Coronary artery (tissue), 2 donors: ENCODE data around the gene SPTBN5.
A peak's percentile ranks its signal among the peaks of the same experiment; 100 is the strongest.

ENCODE experiments used
- DNase-seq: peaks from one replicate; pipeline ENCODE4 v3.0.0-alpha.2; 2017; ENCODE audit warnings: low spot score
- H3K27ac ChIP-seq, 2 donors: fragments of 200-600 bp; sonication (generic); one replicate each; pipeline ENCODE4 v1.5.1; 2016 to 2019
- H3K4me3 ChIP-seq: fragments of 200-600 bp; sonication (generic); 2 replicates; pipeline ENCODE4 v1.5.1; 2016; ENCODE audit warnings: mild to moderate bottlenecking, moderate library complexity
- TF ChIP-seq, protein P1 (sequence below): fragments of 200-600 bp; sonication (generic); IDR thresholded peaks from one replicate; pipeline ENCODE4 v1.5.1; 2019; ENCODE audit warnings: antibody characterized with exemption

The SPTBN5 gene

DNA sequence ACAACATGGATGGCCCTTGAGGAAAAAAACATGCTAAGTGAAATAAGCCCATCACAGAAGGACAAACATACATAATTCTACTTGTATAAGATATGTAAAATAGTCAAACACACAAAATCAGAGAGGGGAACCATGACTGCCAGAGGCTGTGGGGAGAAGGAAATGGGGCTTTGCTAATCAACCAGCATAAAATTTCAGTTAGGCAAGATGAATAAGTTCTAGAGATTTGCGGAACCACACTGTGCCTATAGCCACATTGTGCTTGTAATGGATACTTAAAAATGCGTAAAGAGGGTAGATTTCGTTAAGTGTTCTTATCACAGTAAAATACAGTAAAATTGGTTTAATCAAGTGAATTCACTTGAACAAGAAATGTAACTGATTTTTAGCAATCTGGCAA, 33.7 kb upstream of the SPTBN5 start:
- DNase-seq, result no peak
- Histone ChIP-seq H3K27ac (peak overlapping the region; percentile 12 to 65), H3K4me3 (no peak overlapping the region)
- TF ChIP-seq, protein P1, sequence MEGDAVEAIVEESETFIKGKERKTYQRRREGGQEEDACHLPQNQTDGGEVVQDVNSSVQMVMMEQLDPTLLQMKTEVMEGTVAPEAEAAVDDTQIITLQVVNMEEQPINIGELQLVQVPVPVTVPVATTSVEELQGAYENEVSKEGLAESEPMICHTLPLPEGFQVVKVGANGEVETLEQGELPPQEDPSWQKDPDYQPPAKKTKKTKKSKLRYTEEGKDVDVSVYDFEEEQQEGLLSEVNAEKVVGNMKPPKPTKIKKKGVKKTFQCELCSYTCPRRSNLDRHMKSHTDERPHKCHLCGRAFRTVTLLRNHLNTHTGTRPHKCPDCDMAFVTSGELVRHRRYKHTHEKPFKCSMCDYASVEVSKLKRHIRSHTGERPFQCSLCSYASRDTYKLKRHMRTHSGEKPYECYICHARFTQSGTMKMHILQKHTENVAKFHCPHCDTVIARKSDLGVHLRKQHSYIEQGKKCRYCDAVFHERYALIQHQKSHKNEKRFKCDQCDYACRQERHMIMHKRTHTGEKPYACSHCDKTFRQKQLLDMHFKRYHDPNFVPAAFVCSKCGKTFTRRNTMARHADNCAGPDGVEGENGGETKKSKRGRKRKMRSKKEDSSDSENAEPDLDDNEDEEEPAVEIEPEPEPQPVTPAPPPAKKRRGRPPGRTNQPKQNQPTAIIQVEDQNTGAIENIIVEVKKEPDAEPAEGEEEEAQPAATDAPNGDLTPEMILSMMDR, result no peak

DNA sequence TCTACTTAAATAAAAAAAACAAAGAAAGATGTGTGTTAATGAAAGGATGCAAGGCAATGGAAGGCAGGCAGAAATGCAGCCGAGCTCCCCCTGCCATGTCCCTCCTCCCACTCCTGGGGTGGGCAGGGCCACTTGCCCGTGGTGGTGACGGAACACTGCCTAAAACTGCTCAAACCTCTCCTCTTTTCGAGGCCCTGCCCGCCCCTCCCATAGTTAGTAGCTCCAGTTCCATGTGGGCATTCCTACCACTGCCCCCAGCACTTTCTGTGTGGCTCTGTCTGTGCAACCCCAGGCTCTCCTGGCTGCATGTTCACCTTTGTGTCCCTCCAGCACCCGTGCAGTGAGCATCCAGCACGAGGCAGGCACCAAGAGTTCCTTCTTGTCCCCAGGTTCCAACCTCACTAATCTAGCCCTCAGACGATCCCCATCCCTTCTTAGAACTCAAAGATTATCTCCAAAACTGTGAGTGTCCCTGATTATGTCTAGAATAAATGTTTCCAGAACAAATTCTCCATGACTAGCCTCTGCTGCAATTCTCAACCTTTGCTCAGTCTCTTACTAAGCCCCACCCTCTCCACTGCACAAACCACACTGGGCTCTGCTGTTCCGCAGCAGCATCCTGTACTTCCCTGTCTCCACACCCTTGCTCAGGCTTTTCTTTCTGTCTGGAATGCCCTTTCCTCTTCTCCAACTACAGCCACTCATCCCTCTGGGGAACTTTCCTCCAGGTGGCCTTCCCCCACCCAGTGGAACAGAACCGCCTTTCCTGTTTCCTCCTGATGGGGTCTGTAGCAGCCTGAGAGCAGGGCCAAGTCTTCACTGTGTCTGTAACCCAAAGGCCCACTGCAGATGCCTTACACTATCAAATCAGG, 32.6 kb upstream of the SPTBN5 start:
- H3K4me3 ChIP-seq, result no peak overlapping the region
- TF ChIP-seq, protein P1, result no peak
- peak overlapping the region; percentile 13 to 69 for H3K27ac ChIP-seq
- no peak for DNase-seq

DNA sequence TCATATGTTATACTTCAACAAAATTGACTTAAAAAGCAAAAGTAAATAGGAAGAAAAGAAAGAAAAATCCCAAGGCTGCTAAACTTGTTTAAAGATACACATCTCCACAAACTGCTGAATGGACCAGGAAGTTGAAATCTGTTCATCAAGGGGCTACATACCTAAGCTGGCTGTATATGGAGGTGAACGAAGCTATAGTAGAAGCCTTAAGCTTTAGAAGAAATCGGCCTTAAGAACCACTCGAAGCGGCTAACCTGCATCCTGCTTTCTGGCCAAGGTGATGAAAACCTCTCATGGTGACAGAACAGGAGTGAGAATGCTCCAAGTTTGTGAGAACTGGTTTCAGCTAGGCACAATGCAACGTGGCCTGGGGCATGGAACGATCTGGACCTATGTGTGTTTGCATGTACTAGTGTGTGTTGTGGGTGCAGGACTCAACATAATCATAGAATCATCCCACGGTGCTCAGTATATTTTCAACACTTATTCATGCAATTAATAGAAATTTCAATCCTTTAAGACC, 31.3 kb upstream of the SPTBN5 start:
- DNase-seq, result no peak
- no peak overlapping the region for H3K27ac ChIP-seq
- H3K4me3 ChIP-seq, result no peak overlapping the region
- TF ChIP-seq, protein P1, result no peak

DNA sequence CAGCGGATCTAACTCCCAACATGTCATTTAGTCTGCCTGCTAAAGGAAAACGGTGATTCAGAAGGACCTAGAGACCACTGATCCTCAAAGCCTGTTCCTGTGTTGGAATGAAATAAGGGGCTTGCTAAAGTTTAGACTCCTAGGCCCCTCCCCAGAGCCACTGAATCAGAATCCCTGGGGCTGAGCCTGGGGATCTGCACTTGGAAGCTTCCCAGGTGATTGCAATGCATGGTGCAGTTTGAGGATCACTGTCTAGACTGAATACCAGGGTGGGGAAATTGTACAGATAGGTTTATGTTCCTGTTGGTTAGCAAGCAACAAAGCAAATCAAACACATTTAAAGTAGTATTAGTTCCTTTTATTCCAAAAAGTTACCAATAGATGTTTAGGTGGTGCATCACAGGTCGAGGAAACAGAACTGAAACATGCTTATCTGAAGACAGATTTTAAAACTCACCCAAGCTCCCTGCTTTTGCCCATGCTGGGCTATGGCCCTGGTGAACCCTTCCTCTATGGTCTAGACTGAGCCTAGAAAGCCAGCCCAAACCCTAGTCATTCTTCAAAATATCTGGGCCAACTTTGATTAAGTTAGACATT, 29.6 kb upstream of the SPTBN5 start:
- DNase-seq, result no peak
- Histone ChIP-seq H3K4me3 (no peak overlapping the region), H3K27ac (no peak overlapping the region)
- TF ChIP-seq, protein P1, result no peak

DNA sequence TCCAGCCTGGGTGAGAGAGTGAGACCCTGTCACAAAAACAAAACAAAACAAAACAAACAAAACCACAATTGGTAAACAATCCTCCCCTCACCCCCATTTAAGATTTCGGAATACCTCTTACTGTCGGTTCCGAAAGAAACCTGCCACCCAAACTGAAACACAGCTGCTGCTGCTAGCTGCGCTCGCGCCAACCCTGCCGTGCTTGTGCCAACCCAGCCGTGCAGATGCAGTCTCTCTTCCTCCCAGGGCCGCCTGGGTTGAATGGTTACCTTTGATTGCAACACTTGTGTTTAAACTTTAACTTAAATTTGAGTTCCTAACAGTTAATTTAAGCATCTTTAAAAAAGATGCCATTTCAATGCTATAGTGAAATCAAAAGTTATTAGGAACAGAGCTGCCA, 28.5 kb upstream of the SPTBN5 start:
- no peak overlapping the region for H3K4me3 ChIP-seq
- TF ChIP-seq, protein P1, result no peak
- DNase-seq, result no peak
- no peak overlapping the region for H3K27ac ChIP-seq

DNA sequence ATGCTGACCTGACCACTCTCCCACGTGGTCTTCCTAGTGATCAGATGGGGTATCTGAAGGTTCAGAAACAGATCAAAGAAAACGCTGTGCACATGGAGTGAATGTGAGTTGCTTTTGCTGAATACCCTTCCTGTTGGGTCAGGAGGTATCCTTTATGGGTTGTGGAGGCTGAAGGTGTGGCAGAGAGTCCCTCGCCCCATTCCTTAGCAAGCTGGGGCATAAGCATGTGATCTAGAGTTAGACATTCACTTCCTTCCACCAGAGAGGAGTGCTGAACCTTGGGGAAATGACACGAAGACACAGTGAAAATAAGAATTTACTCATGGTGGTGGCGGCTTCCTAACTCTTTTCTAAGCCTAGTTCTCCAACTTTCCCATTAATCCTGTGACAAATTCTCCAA, 27.8 kb upstream of the SPTBN5 start:
- DNase-seq, result no peak
- TF ChIP-seq, protein P1, result no peak
- H3K27ac ChIP-seq, result peak overlapping the region in 1 of 2 donors; percentile 31
- no peak overlapping the region for H3K4me3 ChIP-seq

DNA sequence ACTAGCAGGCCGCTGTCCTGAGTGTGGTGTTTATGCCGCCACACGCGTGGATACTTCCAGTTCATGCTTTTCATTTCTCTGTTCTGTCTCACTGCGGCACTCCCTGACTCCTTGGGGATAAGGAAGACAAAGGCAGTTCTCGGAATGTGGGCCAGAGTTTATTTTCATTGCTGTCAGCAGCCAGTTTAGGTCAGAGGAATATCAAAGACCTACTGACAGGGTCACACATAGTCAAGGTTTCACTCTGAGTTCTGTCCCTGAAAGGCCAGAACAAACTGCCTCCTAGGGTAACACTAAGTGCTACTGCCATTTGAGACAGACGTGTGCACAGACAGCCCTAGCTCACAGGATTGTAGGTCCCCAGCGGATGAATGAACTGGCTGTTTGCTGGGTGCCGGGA, 27.3 kb upstream of the SPTBN5 start:
- DNase-seq, result no peak
- TF ChIP-seq, protein P1, result no peak
- H3K4me3 ChIP-seq, result no peak overlapping the region
- H3K27ac ChIP-seq, result peak overlapping the region in 1 of 2 donors; percentile 31
